Right lobe of liver (tissue), 6 donors: ENCODE measurements around the gene MED27. TPM values are rescaled to one million over a fixed set of nuclear protein-coding genes. Genes with fewer than 3 reads are reported as not detected.

Experiments
- ATAC-seq, 4 donors: fragments of 200-7000 bp; cut with Tn5 transposase; one replicate each; pipeline ENCODE4 v1.9.1; 2020; ENCODE audit warnings: mild to moderate bottlenecking in 4 of 4, moderate library complexity in 4 of 4
- DNase-seq, 3 donors: peaks; one replicate each; pipeline ENCODE4 v3.0.0-alpha.2; 2020
- H3K27ac ChIP-seq, 3 donors: fragments of 200-600 bp; one replicate each; pipeline ENCODE4 v1.8.0; 2022
- H3K27me3 ChIP-seq, 2 donors: fragments of 200-600 bp; one replicate each; pipeline ENCODE4 v1.8.0; 2022
- H3K36me3 ChIP-seq, 4 donors: fragments of 200-600 bp; sonication (generic) in 1 of 4; one replicate each; pipeline versions ENCODE4 v1.5.1 to v1.8.0; 2017 to 2022; ENCODE audit warnings: control low read depth in 1 of 4
- H3K4me1 ChIP-seq, 4 donors: fragments of 200-600 bp; sonication (generic) in 1 of 4; one replicate each; pipeline versions ENCODE4 v1.5.1 to v1.8.0; 2017 to 2022; ENCODE audit warnings: control low read depth in 1 of 4
- H3K4me3 ChIP-seq, 3 donors: fragments of 200-600 bp; one replicate each; pipeline ENCODE4 v1.8.0; 2022
- H3K9me3 ChIP-seq, 4 donors: fragments of 200-600 bp; sonication (generic) in 1 of 4; one replicate each; pipeline versions ENCODE4 v1.5.1 to v1.8.0; 2017 to 2022; ENCODE audit warnings: control low read depth in 1 of 4
- POLR2A ChIP-seq: fragments of 450-650 bp; IDR thresholded peaks from one replicate; pipeline ENCODE4 v1.6.1; 2017; ENCODE audit warnings: antibody characterized with exemption, mild to moderate bottlenecking
- WGBS: methylation state at CpG from one replicate; pipeline ENCODE4 v1.1.6; 2018; ENCODE audit warnings: low coverage, low lambda C conversion rate; ENCODE audit not compliant: insufficient coverage; ENCODE audit errors: missing lambda C conversion rate; 5-methylcytosine and 5-hydroxymethylcytosine counted together
- intact Hi-C, 2 donors: fragments of 100-400 bp; cut with DNase I; formaldehyde crosslinking; loops; one replicate each; pipeline versions ENCODE4 v1.11.2 to v1.14.1; 2022
- total RNA-seq, 6 experiments: library from RNA; depleted of rRNA in 2 of 6; stranded (reverse); fragments of >200 nt in 2 of 6; fragmentation: NEBNext Ultra II Directional in 3 of 6; extraction: Animal tissue kit (Norgen Biotek cat#: 25700) in 3 of 6; gene quantifications; one replicate each; pipeline versions ENCODE4 v1.1.0 to v1.2.4, GENCODE V29; 2016 to 2023
- TF ChIP-seq, protein P1 (sequence below), 4 donors: fragments of 200-600 bp in 3 of 4; fragments of 450-650 bp in 1 of 4; IDR thresholded peaks; one replicate each; pipeline versions ENCODE4 v1.5.1 to v1.8.0; 2016 to 2022; ENCODE audit warnings: antibody characterized with exemption in 4 of 4, mild to moderate bottlenecking in 2 of 4
- donor health status: DM: no; HTN: yes; CAD: no.
- donor health status: DM: no; HTN: no; CAD: no.
- donor health status: DM: no; HTN: no; CAD: no.
- donor health status: DM: no; HTN: yes; CAD: no.
- donor health status: DM: no; HTN: yes; CAD: no.

Gene MED27
- total RNA-seq, 6 experiments from 2014 or later = 4.6 to 7.3 (median 6.1) TPM

DNA sequence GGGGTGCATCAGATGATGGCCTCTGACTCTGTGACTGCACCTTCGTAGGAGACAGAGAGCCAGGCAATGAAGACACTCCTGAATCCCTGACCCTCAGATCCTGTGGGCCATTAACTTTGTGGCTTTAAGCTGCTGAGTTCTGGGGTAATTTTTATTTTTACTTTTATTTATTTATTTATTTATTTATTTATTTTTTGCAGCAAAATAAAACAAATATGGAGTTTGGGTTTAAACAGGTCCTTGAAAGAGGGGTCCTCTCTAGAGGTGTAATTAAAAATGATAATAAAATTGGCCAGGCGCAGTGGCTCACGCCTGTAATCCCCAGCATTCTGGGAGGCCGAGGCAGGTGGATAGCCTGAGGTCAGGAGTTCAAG, 234.9 kb downstream of the MED27 start:
- WGBS = 78% methylated on average over 4 of the region's 4 CpGs
- no peak for DNase-seq
- Histone ChIP-seq H3K27me3 (no peaks in the 10 kb centered on the region), H3K9me3 (no peaks in the 10 kb centered on the region), H3K4me1 (no peaks in the 10 kb centered on the region), H3K27ac (no peak overlapping the region), H3K36me3 (no peaks in the 10 kb centered on the region), H3K4me3 (no peak overlapping the region)
- intact Hi-C loops = no loop called here
- TF ChIP-seq POLR2A = no peak
- TF ChIP-seq, protein P1, sequence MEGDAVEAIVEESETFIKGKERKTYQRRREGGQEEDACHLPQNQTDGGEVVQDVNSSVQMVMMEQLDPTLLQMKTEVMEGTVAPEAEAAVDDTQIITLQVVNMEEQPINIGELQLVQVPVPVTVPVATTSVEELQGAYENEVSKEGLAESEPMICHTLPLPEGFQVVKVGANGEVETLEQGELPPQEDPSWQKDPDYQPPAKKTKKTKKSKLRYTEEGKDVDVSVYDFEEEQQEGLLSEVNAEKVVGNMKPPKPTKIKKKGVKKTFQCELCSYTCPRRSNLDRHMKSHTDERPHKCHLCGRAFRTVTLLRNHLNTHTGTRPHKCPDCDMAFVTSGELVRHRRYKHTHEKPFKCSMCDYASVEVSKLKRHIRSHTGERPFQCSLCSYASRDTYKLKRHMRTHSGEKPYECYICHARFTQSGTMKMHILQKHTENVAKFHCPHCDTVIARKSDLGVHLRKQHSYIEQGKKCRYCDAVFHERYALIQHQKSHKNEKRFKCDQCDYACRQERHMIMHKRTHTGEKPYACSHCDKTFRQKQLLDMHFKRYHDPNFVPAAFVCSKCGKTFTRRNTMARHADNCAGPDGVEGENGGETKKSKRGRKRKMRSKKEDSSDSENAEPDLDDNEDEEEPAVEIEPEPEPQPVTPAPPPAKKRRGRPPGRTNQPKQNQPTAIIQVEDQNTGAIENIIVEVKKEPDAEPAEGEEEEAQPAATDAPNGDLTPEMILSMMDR (IDR thresholded peaks at IDR 0.05) = no peak
- no peak for ATAC-seq

DNA sequence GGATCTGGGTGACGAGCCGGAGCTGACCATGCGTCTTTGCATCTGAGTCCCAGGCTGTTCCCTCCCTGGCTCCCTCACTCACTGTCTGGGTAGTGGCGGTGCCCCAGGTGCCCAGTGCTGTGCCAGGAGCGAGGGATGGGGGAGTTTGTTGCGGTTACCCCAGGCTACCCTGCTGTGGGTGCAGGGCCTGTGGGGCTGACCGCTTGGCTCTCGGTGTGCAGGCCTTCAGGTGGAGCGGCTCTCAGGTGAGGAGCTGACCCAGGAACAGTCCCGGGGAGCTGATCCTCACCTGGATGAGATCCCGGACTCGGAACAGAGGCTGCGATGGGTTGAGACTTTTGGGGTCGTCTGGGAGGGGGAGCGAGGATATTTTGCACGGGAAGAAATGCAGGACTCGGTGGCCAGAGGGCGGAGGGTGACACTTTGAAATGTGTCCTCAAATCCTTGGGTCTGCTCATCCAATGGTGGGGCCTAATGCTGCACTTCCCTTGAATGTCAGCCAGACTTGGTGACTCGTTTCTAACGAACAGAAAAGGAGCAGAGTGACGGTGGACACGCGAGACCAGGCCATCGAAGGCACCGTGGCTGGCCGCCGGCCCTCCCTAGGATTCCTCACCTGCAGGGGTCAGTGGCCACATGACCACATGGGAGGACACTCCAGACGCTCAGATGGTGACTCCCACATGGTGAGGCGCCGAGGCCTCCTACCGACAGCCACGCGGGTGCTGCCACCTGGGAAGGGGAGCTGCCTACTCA, 235.5 kb downstream of the MED27 start:
- Histone ChIP-seq H3K27ac (no peak overlapping the region), H3K27me3 (no peaks in the 10 kb centered on the region), H3K9me3 (no peaks in the 10 kb centered on the region), H3K4me3 (no peak overlapping the region), H3K4me1 (no peaks in the 10 kb centered on the region), H3K36me3 (no peaks in the 10 kb centered on the region)
- WGBS = 73% methylated on average over 9 of the region's 33 CpGs
- TF ChIP-seq, protein P1 (IDR thresholded peaks at IDR 0.05) = no peak
- no peak for TF ChIP-seq POLR2A
- no peak for ATAC-seq
- no peak for DNase-seq
- intact Hi-C loops = no loop called here

DNA sequence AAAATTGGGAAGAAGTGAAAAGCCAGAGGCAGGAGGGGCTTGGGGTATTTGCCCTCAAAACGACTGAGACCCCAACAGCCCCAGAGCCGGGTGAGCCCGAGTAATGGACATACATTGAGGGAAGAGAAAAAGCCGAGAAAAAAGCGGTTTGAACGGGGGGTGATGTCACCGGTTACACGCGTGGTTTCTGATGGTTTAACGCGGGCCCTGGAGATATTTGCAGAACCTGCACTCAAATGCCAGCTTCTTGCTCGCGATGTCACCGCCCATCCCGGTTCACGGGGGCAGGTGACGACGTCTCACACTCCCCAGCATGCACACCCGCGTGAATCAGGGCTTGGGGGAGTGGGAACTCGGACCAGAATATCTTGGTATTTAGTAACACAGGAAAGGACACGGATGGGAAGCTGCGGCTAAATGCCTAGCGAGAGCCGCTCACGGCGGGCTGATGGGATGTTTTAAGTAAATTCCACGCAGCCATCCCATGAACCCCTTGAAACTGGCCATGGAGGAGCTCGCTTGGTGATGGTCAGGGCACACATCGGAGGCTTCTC, 237.8 kb downstream of the MED27 start:
- intact Hi-C loops = no loop called here
- TF ChIP-seq, protein P1 (IDR thresholded peaks at IDR 0.05) = no peak
- no peak for TF ChIP-seq POLR2A
- no peaks in the 10 kb centered on the region for H3K27me3 ChIP-seq
- DNase-seq (peak in 1 of 3 donors; percentile 35), ATAC-seq (no peak)
- no peaks in the 10 kb centered on the region for H3K9me3 ChIP-seq
- 64% methylated on average over 17 of the region's 30 CpGs for WGBS
- no peaks in the 10 kb centered on the region for H3K36me3 ChIP-seq
- no peak overlapping the region for H3K27ac ChIP-seq
- no peaks in the 10 kb centered on the region for H3K4me1 ChIP-seq
- H3K4me3 ChIP-seq = no peak overlapping the region

DNA sequence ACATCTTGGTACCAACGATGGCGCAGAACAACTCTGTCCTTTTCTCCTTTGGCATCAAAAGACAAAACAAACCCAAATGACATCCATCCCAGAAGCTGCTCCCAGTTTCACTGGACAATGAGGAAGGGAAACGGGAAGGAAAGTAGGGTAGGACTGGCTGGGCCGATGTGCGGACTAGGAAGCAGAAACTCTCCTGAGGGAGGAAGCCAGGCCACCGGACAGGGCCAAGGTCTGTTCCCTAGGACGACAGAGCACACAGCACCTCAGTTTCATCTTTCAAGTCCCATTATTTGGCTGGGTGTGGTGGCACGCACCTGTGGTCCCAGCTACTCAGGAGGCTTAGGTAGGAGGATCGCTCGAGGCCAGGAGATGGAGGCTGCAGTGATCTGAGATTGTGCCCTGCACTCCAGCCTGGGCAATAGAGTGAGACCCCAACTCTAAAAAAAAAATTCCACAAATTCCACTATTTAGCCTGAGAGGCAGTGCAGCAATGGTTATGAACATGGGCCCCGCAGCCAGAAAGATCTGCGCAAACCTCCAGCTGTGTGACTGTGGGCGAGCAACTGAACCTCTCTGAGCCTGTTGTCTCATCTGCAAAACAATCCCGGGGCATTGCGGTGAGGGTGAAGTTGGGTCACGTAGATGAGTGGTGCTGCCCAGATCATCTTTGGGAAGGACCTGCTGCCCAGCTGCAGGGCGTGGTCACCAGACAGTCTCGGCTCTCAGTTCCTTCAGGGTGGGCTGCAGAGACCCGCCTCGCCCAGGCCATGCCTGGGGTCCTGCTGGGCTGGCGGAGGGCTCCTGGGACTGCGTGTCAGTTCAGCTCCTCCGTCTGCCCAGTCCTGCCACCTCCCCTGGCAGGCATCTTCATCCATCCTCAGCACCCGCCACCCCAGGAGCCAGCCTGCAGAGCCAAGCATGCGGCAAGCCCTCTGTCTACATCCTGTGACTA, 238.6 kb downstream of the MED27 start:
- 77% methylated on average over 9 of the region's 25 CpGs for WGBS
- Histone ChIP-seq H3K4me3 (no peak overlapping the region), H3K9me3 (no peaks in the 10 kb centered on the region), H3K36me3 (no peaks in the 10 kb centered on the region), H3K4me1 (no peaks in the 10 kb centered on the region), H3K27me3 (no peaks in the 10 kb centered on the region), H3K27ac (no peak overlapping the region)
- intact Hi-C loops = no loop called here
- DNase-seq (peak in 2 of 3 donors; percentile 37 to 44), ATAC-seq (no peak)
- TF ChIP-seq, protein P1 (IDR thresholded peaks at IDR 0.05) = no peak
- TF ChIP-seq POLR2A = no peak
